ENCODE data around the gene MAJIN. TPM values are rescaled to one million over a fixed set of nuclear protein-coding genes. Genes with fewer than 3 reads are reported as not detected.
A peak's percentile ranks its signal among the peaks of the same experiment; 100 is the strongest.

Gene MAJIN
- total RNA-seq, 3 donors from 2014 or later (not counting 1 experiment from before 2014, with no cell fraction given) = not detected

DNA sequence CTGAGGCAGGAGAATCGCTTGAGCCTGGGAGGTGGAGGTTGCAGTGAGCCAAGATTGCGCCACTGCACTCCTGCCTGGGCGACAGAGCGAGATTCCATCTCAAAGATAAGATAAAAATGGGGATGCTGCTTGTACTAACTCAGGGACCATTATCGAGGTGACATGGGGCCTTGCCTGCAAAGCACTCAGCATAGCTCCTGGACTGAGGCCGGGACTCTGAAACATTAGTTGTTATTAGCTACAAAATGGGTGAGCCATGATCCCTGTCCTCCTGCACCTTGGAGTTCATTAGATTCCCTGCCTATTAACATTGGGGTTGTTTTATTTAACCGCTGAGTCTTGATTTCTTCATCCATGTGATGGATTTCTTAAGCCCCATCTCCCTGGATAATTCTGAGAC lies 42.3 kb downstream of the MAJIN start:
- no peaks in the 10 kb centered on the region for H3K27me3 Mint-ChIP-seq (ENCODE audit: low read depth in 2 of 2)
- Histone ChIP-seq H3K27ac (ENCODE audit: low read length) (no peak overlapping the region), H3K36me3 (ENCODE audit: control insufficient read depth, insufficient read depth, low read length) (peaks cover 30% of the 10 kb centered on the region), H3K9me3 (ENCODE audit: control insufficient read depth, insufficient read depth, low read length) (no peaks in the 10 kb centered on the region), H3K4me3 (ENCODE audit: low read length) (no peak overlapping the region), H3K4me1 (ENCODE audit: control insufficient read depth, insufficient read depth, low read length) (peaks cover 13% of the 10 kb centered on the region), H3K27me3 (ENCODE audit: control insufficient read depth, insufficient read depth, low read length) (no peaks in the 10 kb centered on the region)
- H3K4me1 Mint-ChIP-seq = peaks cover 0 to 15% of the 10 kb centered on the region in 2 donors
- intact Hi-C loops (cut with micrococcal nuclease) = no loop called here
- H3K9me3 Mint-ChIP-seq = no peaks in the 10 kb centered on the region
- DNase-seq = no peak
- H3K27ac Mint-ChIP-seq = no peak overlapping the region
- WGBS (ENCODE audit: insufficient coverage) = 95% methylated on average over 7 of the region's 7 CpGs
- no peak for ATAC-seq
- TF ChIP-seq CTCF (IDR thresholded peaks at IDR 0.05) = no peak
- H3K36me3 Mint-ChIP-seq = no peaks in the 10 kb centered on the region
- H3K4me3 Mint-ChIP-seq = no peak overlapping the region

- peaks cover 30% of the 10 kb centered on the region for H3K36me3 ChIP-seq (ENCODE audit: control insufficient read depth, insufficient read depth, low read length)
- Mint-ChIP-seq H3K36me3 (no peaks in the 10 kb centered on the region), H3K27me3 (ENCODE audit: low read depth in 2 of 2) (no peaks in the 10 kb centered on the region), H3K4me1 (peaks cover 5 to 21% of the 10 kb centered on the region in 2 donors), H3K9me3 (no peaks in the 10 kb centered on the region), H3K4me3 (no peak overlapping the region), H3K27ac (no peak overlapping the region)
- H3K27me3 ChIP-seq (ENCODE audit: control insufficient read depth, insufficient read depth, low read length) = no peaks in the 10 kb centered on the region
- no peaks in the 10 kb centered on the region for H3K9me3 ChIP-seq (ENCODE audit: control insufficient read depth, insufficient read depth, low read length)
- H3K27ac ChIP-seq (ENCODE audit: low read length) = no peak overlapping the region
- WGBS (ENCODE audit: insufficient coverage) = 94% methylated on average over 2 of the region's 2 CpGs
- ATAC-seq (no peak), DNase-seq (no peak)
- TF ChIP-seq CTCF (IDR thresholded peaks at IDR 0.05) = no peak
- peaks cover 17% of the 10 kb centered on the region for H3K4me1 ChIP-seq (ENCODE audit: control insufficient read depth, insufficient read depth, low read length)
- no peak overlapping the region for H3K4me3 ChIP-seq (ENCODE audit: low read length)
- intact Hi-C loops (cut with micrococcal nuclease) = no loop called here
Observed at GRCh38 chr11:64928957-64929356, 43.0 kb downstream of the MAJIN start.

- Histone ChIP-seq H3K4me3 (ENCODE audit: low read length) (no peak overlapping the region), H3K27ac (ENCODE audit: low read length) (no peak overlapping the region), H3K27me3 (ENCODE audit: control insufficient read depth, insufficient read depth, low read length) (no peaks in the 10 kb centered on the region), H3K4me1 (ENCODE audit: control insufficient read depth, insufficient read depth, low read length) (peaks cover 25% of the 10 kb centered on the region), H3K36me3 (ENCODE audit: control insufficient read depth, insufficient read depth, low read length) (peaks cover 15% of the 10 kb centered on the region), H3K9me3 (ENCODE audit: control insufficient read depth, insufficient read depth, low read length) (no peaks in the 10 kb centered on the region)
- DNase-seq (no peak), ATAC-seq (no peak)
- no peak for TF ChIP-seq CTCF (IDR thresholded peaks at IDR 0.05)
- Mint-ChIP-seq H3K4me3 (peak overlapping the region; percentile 47), H3K4me1 (peaks cover 5 to 23% of the 10 kb centered on the region in 2 donors), H3K27ac (peak overlapping the region; percentile 29 to 99), H3K9me3 (no peaks in the 10 kb centered on the region), H3K36me3 (no peaks in the 10 kb centered on the region), H3K27me3 (ENCODE audit: low read depth in 2 of 2) (no peaks in the 10 kb centered on the region)
- 77% methylated on average over 22 of the region's 22 CpGs for WGBS (ENCODE audit: insufficient coverage)
- intact Hi-C loops (cut with micrococcal nuclease) = no loop called here
Observed at GRCh38 chr11:64926689-64927088, 45.2 kb downstream of the MAJIN start.
